Kidney glomerular epithelial cell (primary cell): ENCODE data around the gene TBX15.

Experiments
- DNase-seq: peaks from one replicate; lab custom pipeline; 2025; lab: John Stamatoyannopoulos, UW

The TBX15 gene

GRCh38 chr1:118890851-118891384 is 97.2 kb downstream of the TBX15 start:
- no peak for DNase-seq

- no peak for DNase-seq
These were observed 103.2 kb downstream of the TBX15 start for GRCh38 chr1:118884946-118885345.

- DNase-seq = no peak
These were observed 106.4 kb downstream of the TBX15 start for GRCh38 chr1:118881751-118882150.

GRCh38 chr1:118878661-118879060 is 109.5 kb downstream of the TBX15 start:
- no peak for DNase-seq

- no peak for DNase-seq
These were observed 110.3 kb downstream of the TBX15 start for GRCh38 chr1:118877668-118878396.

- DNase-seq = no peak
These were observed 116.5 kb downstream of the TBX15 start for GRCh38 chr1:118871582-118872171.

- no peak for DNase-seq
These were observed 119.8 kb downstream of the TBX15 start for GRCh38 chr1:118868387-118868786.

GRCh38 chr1:118866330-118866729 is 121.8 kb downstream of the TBX15 start:
- no peak for DNase-seq

GRCh38 chr1:118863688-118864087 is 124.5 kb downstream of the TBX15 start:
- no peak for DNase-seq

GRCh38 chr1:118862755-118863154 is 125.4 kb downstream of the TBX15 start:
- peak; percentile 85 for DNase-seq

GRCh38 chr1:118861216-118861615 is 126.9 kb downstream of the TBX15 start:
- DNase-seq = no peak

- DNase-seq = no peak
These were observed 128.1 kb downstream of the TBX15 start for GRCh38 chr1:118859999-118860398.

- no peak for DNase-seq
These were observed 141.7 kb downstream of the TBX15 start for GRCh38 chr1:118846443-118846842.

- DNase-seq = no peak
These were observed 145.5 kb downstream of the TBX15 start for GRCh38 chr1:118842452-118843201.

GRCh38 chr1:118841521-118841920 is 146.6 kb downstream of the TBX15 start:
- no peak for DNase-seq
